Ascending aorta (tissue), 2 donors: Measurements from ENCODE around the gene B3GAT2. TPM values are rescaled to one million over a fixed set of nuclear protein-coding genes. Genes with fewer than 3 reads are reported as not detected.

Experiments used
- DNase-seq, 2 donors: peaks; one replicate each; pipeline ENCODE4 v3.0.0-alpha.2; 2019; ENCODE audit warnings: low spot score in 2 of 2
- H3K27ac ChIP-seq, 2 donors: fragments of 200-600 bp; sonication (generic); one replicate each; pipeline ENCODE4 v1.5.1; 2016 to 2017; ENCODE audit warnings: mild to moderate bottlenecking in 1 of 2
- H3K27me3 ChIP-seq: fragments of 200-600 bp; sonication (generic); one replicate; pipeline ENCODE4 v1.5.1; 2017
- H3K36me3 ChIP-seq, 2 donors: fragments of 200-600 bp; sonication (generic); one replicate each; pipeline ENCODE4 v1.5.1; 2016
- H3K4me1 ChIP-seq, 2 donors: fragments of 200-600 bp; sonication (generic); one replicate each; pipeline ENCODE4 v1.5.1; 2016 to 2017; ENCODE audit warnings: mild to moderate bottlenecking in 1 of 2
- H3K4me3 ChIP-seq, 2 donors: fragments of 200-600 bp; sonication (generic); one replicate each; pipeline ENCODE4 v1.5.1; 2016 to 2017; ENCODE audit warnings: mild to moderate bottlenecking in 1 of 2
- H3K9me3 ChIP-seq, 2 donors: fragments of 200-600 bp; sonication (generic); one replicate each; pipeline ENCODE4 v1.5.1; 2016
- CTCF ChIP-seq, 3 experiments: fragments of 200-600 bp in 2 of 3; fragments of 450-650 bp in 1 of 3; sonication (generic) in 2 of 3; IDR thresholded peaks; one replicate each; pipeline ENCODE4 v1.5.1; 2016 to 2019; ENCODE audit warnings: antibody characterized with exemption in 3 of 3, mild to moderate bottlenecking in 1 of 3, moderate library complexity in 1 of 3
- intact Hi-C: fragments of 100-400 bp; cut with DNase I; formaldehyde crosslinking; loops from one replicate; pipeline ENCODE4 v1.15.1; 2023
- total RNA-seq: library from RNA; depleted of rRNA; stranded (reverse); fragments of >200 nt; gene quantifications from one replicate; pipeline ENCODE4 v1.1.0, GENCODE V29; 2016

Gene B3GAT2
- total RNA-seq, 1 donor from 2014 or later, result not detected

GRCh38 chr6:70811788-70812187, 145.1 kb downstream of the B3GAT2 start:
- no peak for DNase-seq
- Histone ChIP-seq H3K9me3 (no peaks in the 10 kb centered on the region), H3K36me3 (peaks cover 0 to under 1% of the 10 kb centered on the region in 2 donors), H3K4me3 (no peak overlapping the region), H3K27ac (no peak overlapping the region), H3K4me1 (no peaks in the 10 kb centered on the region), H3K27me3 (no peaks in the 10 kb centered on the region)
- intact Hi-C loops, result no loop called here
- TF ChIP-seq CTCF (IDR thresholded peaks at IDR 0.05), result no peak
